ENCODE measurements around the gene KLHL28. TPM values are rescaled to one million over a fixed set of nuclear protein-coding genes. Genes with fewer than 3 reads are reported as not detected.
A peak's percentile ranks its signal among the peaks of the same experiment; 100 is the strongest.

KLHL28 gene
- total and polyA plus RNA-seq, 12 donors, result 1.7 to 15.4 (median 12.8) TPM

- Histone ChIP-seq H3K9me3 (no peaks in the 10 kb centered on the region), H3K36me3 (no peaks in the 10 kb centered on the region), H3K27ac (peak overlapping the region in 9 of 10 donors; percentile 79 to 96 (median 89)), H3K4me1 (peaks cover 0 to 69% (median 55%) of the 10 kb centered on the region in 9 donors), H3K4me3 (peak overlapping the region; percentile 50 to 98 (median 84)), H3K27me3 (no peaks in the 10 kb centered on the region)
- ATAC-seq (no peak), DNase-seq (no peak)
- TF ChIP-seq, protein P1, sequence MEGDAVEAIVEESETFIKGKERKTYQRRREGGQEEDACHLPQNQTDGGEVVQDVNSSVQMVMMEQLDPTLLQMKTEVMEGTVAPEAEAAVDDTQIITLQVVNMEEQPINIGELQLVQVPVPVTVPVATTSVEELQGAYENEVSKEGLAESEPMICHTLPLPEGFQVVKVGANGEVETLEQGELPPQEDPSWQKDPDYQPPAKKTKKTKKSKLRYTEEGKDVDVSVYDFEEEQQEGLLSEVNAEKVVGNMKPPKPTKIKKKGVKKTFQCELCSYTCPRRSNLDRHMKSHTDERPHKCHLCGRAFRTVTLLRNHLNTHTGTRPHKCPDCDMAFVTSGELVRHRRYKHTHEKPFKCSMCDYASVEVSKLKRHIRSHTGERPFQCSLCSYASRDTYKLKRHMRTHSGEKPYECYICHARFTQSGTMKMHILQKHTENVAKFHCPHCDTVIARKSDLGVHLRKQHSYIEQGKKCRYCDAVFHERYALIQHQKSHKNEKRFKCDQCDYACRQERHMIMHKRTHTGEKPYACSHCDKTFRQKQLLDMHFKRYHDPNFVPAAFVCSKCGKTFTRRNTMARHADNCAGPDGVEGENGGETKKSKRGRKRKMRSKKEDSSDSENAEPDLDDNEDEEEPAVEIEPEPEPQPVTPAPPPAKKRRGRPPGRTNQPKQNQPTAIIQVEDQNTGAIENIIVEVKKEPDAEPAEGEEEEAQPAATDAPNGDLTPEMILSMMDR (IDR thresholded peaks at IDR 0.05), result no peak
- intact Hi-C loops (cut with DNase I), result loop anchor here in 7 of 10 donors (1.0 to 10.0 kb wide), 10 partner anchors 48 to 294 kb away; partner anchors contain the start of genes FANCM (in 4 of the 7), PRPF39 (in 4 of the 7), MIS18BP1 (in 3 of the 7) and FKBP3 (in 2 of the 7)
- 1 to 4% methylated on average over 3 of the region's 3 CpGs for WGBS, 2 donors
These were observed 1.1 kb downstream of the KLHL28 start for GRCh38 chr14:44960646-44961045.

DNA sequence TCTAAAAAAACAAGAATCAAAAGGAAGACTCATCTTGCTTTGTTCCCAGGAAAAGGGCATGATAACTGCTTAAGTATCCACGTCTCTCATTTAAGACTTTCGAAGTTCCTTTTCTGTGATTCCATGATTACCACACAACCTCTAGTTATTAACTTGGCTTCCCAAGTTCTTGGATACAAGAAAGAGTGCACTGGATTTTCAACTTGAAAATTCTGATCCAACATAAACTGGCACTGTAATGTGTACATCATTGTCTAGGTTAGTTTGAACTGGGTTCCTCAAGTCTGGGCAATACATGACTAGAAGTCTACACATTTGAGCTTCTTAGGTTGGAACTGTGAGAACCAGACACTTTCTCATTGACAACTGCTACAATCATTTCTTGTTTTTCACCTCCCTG lies 1.6 kb downstream of the KLHL28 start:
- ATAC-seq, result no peak
- Histone ChIP-seq H3K36me3 (no peaks in the 10 kb centered on the region), H3K27me3 (no peaks in the 10 kb centered on the region), H3K27ac (peak overlapping the region in 3 of 10 donors; percentile 86 to 92 (median 89)), H3K9me3 (no peaks in the 10 kb centered on the region), H3K4me1 (peaks cover 0 to 69% (median 52%) of the 10 kb centered on the region in 9 donors), H3K4me3 (peak overlapping the region in 9 of 10 donors; percentile 50 to 95 (median 84))
- 32 to 33% methylated on average over 2 of the region's 2 CpGs for WGBS, 2 donors
- intact Hi-C loops (cut with DNase I), result loop anchor here in 7 of 10 donors (2.0 to 10.0 kb wide), 9 partner anchors 48 to 295 kb away; partner anchors contain the start of genes PRPF39 (in 4 of the 7), FANCM (in 3 of the 7), MIS18BP1 (in 3 of the 7) and FKBP3 (in 2 of the 7)
- TF ChIP-seq, protein P1 (IDR thresholded peaks at IDR 0.05), result no peak
- DNase-seq, result no peak

GRCh38 chr14:44959538-44959937 lies 2.2 kb downstream of the KLHL28 start:
- no peaks in the 10 kb centered on the region for H3K9me3 ChIP-seq
- H3K4me1 ChIP-seq, result peaks cover 0 to 64% (median 52%) of the 10 kb centered on the region in 9 donors
- no peaks in the 10 kb centered on the region for H3K27me3 ChIP-seq
- peak overlapping the region in 4 of 10 donors; percentile 80 to 95 (median 86) for H3K4me3 ChIP-seq
- H3K36me3 ChIP-seq, result no peaks in the 10 kb centered on the region
- WGBS, 2 donors, result 78 to 84% methylated on average over 3 of the region's 3 CpGs
- TF ChIP-seq, protein P1 (IDR thresholded peaks at IDR 0.05), result no peak
- intact Hi-C loops (cut with DNase I), result no loop called here
- DNase-seq (no peak), ATAC-seq (no peak)
- H3K27ac ChIP-seq, result no peak overlapping the region

GRCh38 chr14:44956866-44957265 lies 4.9 kb downstream of the KLHL28 start:
- no peak overlapping the region for H3K27ac ChIP-seq
- ATAC-seq (no peak), DNase-seq (no peak)
- no peak overlapping the region for H3K4me3 ChIP-seq
- TF ChIP-seq, protein P1 (IDR thresholded peaks at IDR 0.05), result no peak
- no peaks in the 10 kb centered on the region for H3K9me3 ChIP-seq
- no peaks in the 10 kb centered on the region for H3K27me3 ChIP-seq
- peaks cover 0 to 15% (median 0%) of the 10 kb centered on the region in 9 donors for H3K36me3 ChIP-seq
- 97 to 99% methylated on average over 3 of the region's 3 CpGs for WGBS, 2 donors
- intact Hi-C loops (cut with DNase I), result no loop called here
- H3K4me1 ChIP-seq, result peaks cover 0 to 51% (median 41%) of the 10 kb centered on the region in 9 donors
